H9 (cell line): ENCODE measurements around the gene SYNE3. TPM values are rescaled to one million over a fixed set of nuclear protein-coding genes. Genes with fewer than 3 reads are reported as not detected.

Source experiments
- DNase-seq: peaks from one replicate; pipeline ENCODE4 v3.0.0-alpha.2; 2017
- H2AFZ ChIP-seq: one replicate; pipeline ENCODE4 v1.6.1; 2013; ENCODE audit warnings: mild to moderate bottlenecking, low read length, control low read depth, moderate library complexity
- H2AK5ac ChIP-seq: 2 replicates; pipeline ENCODE4 v1.6.1; 2013; ENCODE audit warnings: low read length, control low read depth, mixed read lengths; ENCODE audit not compliant: insufficient read length
- H2BK120ac ChIP-seq: one replicate; pipeline ENCODE4 v1.6.1; 2013; ENCODE audit warnings: low read depth, mild to moderate bottlenecking, low read length, control low read depth, inconsistent platforms; ENCODE audit not compliant: poor library complexity, severe bottlenecking
- H2BK12ac ChIP-seq: 2 replicates; pipeline ENCODE4 v1.6.1; 2013; ENCODE audit warnings: low read length, control low read depth, mixed read lengths, low read depth; ENCODE audit not compliant: insufficient read length
- H2BK15ac ChIP-seq: 2 replicates; pipeline ENCODE4 v1.6.1; 2013; ENCODE audit warnings: low read depth, low read length, control low read depth
- H2BK20ac ChIP-seq: one replicate; pipeline ENCODE4 v1.6.1; 2013; ENCODE audit warnings: low read depth, mild to moderate bottlenecking, low read length, control low read depth, inconsistent platforms; ENCODE audit not compliant: poor library complexity, severe bottlenecking
- H2BK5ac ChIP-seq: 2 replicates; pipeline ENCODE4 v1.6.1; 2013; ENCODE audit warnings: low read length, control low read depth, mixed read lengths; ENCODE audit not compliant: insufficient read length
- H3K14ac ChIP-seq: 2 replicates; pipeline ENCODE4 v1.6.1; 2013; ENCODE audit warnings: low read length, control low read depth; ENCODE audit not compliant: insufficient read depth
- H3K18ac ChIP-seq: 2 replicates; pipeline ENCODE4 v1.6.1; 2013; ENCODE audit warnings: low read depth, mild to moderate bottlenecking, mixed read lengths, low read length, control low read depth; ENCODE audit not compliant: insufficient read length
- H3K23ac ChIP-seq: 2 replicates; pipeline ENCODE4 v1.6.1; 2013; ENCODE audit warnings: low read length, control low read depth, mixed read lengths, low read depth; ENCODE audit not compliant: insufficient read length
- H3K23me2 ChIP-seq: 2 replicates; pipeline ENCODE4 v1.6.1; 2013; ENCODE audit warnings: low read depth, mild to moderate bottlenecking, mixed read lengths, low read length, control low read depth; ENCODE audit not compliant: insufficient read length, poor library complexity, severe bottlenecking
- H3K27ac ChIP-seq: 2 replicates; pipeline ENCODE4 v1.5.1; 2013; ENCODE audit warnings: low read length, control low read depth, mixed read lengths, low read depth; ENCODE audit not compliant: insufficient read length
- H3K27me3 ChIP-seq: 2 replicates; pipeline ENCODE4 v1.6.1; 2013; ENCODE audit warnings: low read length, control low read depth, inconsistent platforms; ENCODE audit not compliant: insufficient read depth
- H3K4ac ChIP-seq: 2 replicates; pipeline ENCODE4 v1.6.1; 2013; ENCODE audit warnings: low read depth, mild to moderate bottlenecking, control low read depth, inconsistent platforms, low read length, moderate library complexity
- H3K4me1 ChIP-seq: 2 replicates; pipeline ENCODE4 v1.6.1; 2013; ENCODE audit warnings: low read length, control low read depth, inconsistent platforms; ENCODE audit not compliant: insufficient read depth
- H3K4me2 ChIP-seq: 2 replicates; pipeline ENCODE4 v1.6.1; 2013; ENCODE audit warnings: low read length, control low read depth, mixed read lengths; ENCODE audit not compliant: insufficient read length, insufficient read depth
- H3K56ac ChIP-seq: 2 replicates; pipeline ENCODE4 v1.6.1; 2013; ENCODE audit warnings: low read depth, mild to moderate bottlenecking, mixed read lengths, low read length, control low read depth; ENCODE audit not compliant: insufficient read length
- H3K79me1 ChIP-seq: 2 replicates; pipeline ENCODE4 v1.6.1; 2013; ENCODE audit warnings: low read depth, mild to moderate bottlenecking, moderate library complexity, low read length, control low read depth, inconsistent platforms; ENCODE audit not compliant: insufficient read depth, poor library complexity, severe bottlenecking
- H3K79me2 ChIP-seq: 2 replicates; pipeline ENCODE4 v1.6.1; 2013; ENCODE audit warnings: low read length, control low read depth, inconsistent platforms; ENCODE audit not compliant: insufficient read depth
- H3K9ac ChIP-seq: 2 replicates; pipeline ENCODE4 v1.6.1; 2013; ENCODE audit warnings: low read length, control low read depth, mixed read lengths; ENCODE audit not compliant: insufficient read length; ENCODE audit errors: extremely low read depth
- H3K9me3 ChIP-seq: one replicate; pipeline ENCODE4 v1.6.1; 2013; ENCODE audit warnings: low read depth, low read length, inconsistent platforms; ENCODE audit not compliant: control insufficient read depth
- H3T11ph ChIP-seq: one replicate; pipeline ENCODE4 v1.6.1; 2013; ENCODE audit warnings: mild to moderate bottlenecking, low read length, control low read depth, inconsistent platforms
- H4K20me1 ChIP-seq: one replicate; pipeline ENCODE4 v1.6.1; 2013; ENCODE audit not compliant: control insufficient read depth, insufficient read length, insufficient read depth
- H4K5ac ChIP-seq: 2 replicates; pipeline ENCODE4 v1.6.1; 2013; ENCODE audit warnings: low read depth, mild to moderate bottlenecking, mixed read lengths, low read length, control low read depth; ENCODE audit not compliant: insufficient read length
- H4K8ac ChIP-seq: replicated peaks from 2 replicates; pipeline ENCODE4 v1.6.1; 2013; ENCODE audit warnings: low read length, control low read depth, mixed read lengths, low read depth; ENCODE audit not compliant: insufficient read length
- H4K91ac ChIP-seq: 2 replicates; pipeline ENCODE4 v1.6.1; 2013; ENCODE audit warnings: low read depth, mild to moderate bottlenecking, moderate library complexity, mixed read lengths, low read length, control low read depth; ENCODE audit not compliant: insufficient read length
- H3K27ac Mint-ChIP-seq, 3 experiments: 2 replicates in 2 of 3; 3 replicates in 1 of 3; pipeline ENCODE4 v1.8.0; 2020 to 2021; ENCODE audit warnings: mixed read lengths in 3 of 3, mild to moderate bottlenecking in 1 of 3, moderate library complexity in 1 of 3
- H3K27me3 Mint-ChIP-seq: 2 replicates; pipeline ENCODE4 v1.8.0; 2021; ENCODE audit warnings: low read depth, mild to moderate bottlenecking, moderate library complexity, mixed read lengths
- H3K36me3 Mint-ChIP-seq, 3 experiments: 2 replicates in 2 of 3; 3 replicates in 1 of 3; pipeline ENCODE4 v1.8.0; 2020 to 2021; ENCODE audit warnings: low read depth in 3 of 3, mixed read lengths in 3 of 3; ENCODE audit not compliant: insufficient read depth in 1 of 3
- H3K4me1 Mint-ChIP-seq, 2 experiments: 2 replicates each; pipeline ENCODE4 v1.8.0; 2020; ENCODE audit warnings: mixed read lengths in 2 of 2
- H3K4me3 Mint-ChIP-seq, 2 experiments: 2 replicates in 1 of 2; 3 replicates in 1 of 2; pipeline ENCODE4 v1.8.0; 2020 to 2021; ENCODE audit warnings: mild to moderate bottlenecking in 2 of 2, mixed read lengths in 2 of 2, moderate library complexity in 1 of 2
- H3K9me3 Mint-ChIP-seq, 2 experiments: 2 replicates in 1 of 2; 3 replicates in 1 of 2; pipeline ENCODE4 v1.8.0; 2020; ENCODE audit warnings: mild to moderate bottlenecking in 2 of 2, mixed read lengths in 2 of 2, moderate library complexity in 1 of 2
- WGBS: extraction: QIAGEN DNeasy Blood & Tissue Kit; methylation state at CpG from one replicate; pipeline ENCODE4 v1.1.7; 2013; ENCODE audit warnings: missing lambda C conversion rate, low lambda C conversion rate, mixed read lengths; ENCODE audit not compliant: insufficient read length; ENCODE audit errors: extremely low coverage; 5-methylcytosine and 5-hydroxymethylcytosine counted together
- total RNA-seq: library from RNA; stranded (reverse); gene quantifications from 2 replicates; pipeline ENCODE4 v1.2.1, GENCODE V29; 2021
- TF ChIP-seq, protein P1 (sequence below): fragments of 200-600 bp; sonication (generic); conservative IDR thresholded peaks from 3 replicates; pipeline ENCODE4 v1.8.0; 2021; ENCODE audit warnings: antibody characterized with exemption, mild to moderate bottlenecking

SYNE3 gene
- total RNA-seq, 1 experiment from 2014 or later, result 0.11 TPM

DNA sequence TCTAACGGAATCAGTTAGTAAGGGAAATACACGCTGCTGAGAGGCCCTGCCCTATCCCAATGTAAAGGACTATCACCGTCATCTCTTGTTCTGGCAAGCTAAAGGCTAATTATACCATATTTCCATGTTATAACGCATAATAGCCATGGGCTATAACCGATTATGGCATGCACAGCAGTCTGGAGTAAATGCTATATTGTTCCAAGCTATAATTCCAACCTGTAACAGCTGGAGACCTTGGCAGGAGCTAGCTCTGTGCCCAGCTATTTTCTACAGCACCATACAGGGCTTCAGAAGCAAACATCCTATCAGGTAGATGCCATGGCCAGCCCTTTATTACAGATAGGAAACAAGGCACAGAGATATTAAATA, 26.3 kb downstream of the SYNE3 start:
- no peaks in the 10 kb centered on the region for H3K4me1 ChIP-seq
- H3K27me3 ChIP-seq, result no peaks in the 10 kb centered on the region
- H4K20me1 ChIP-seq, result no peaks in the 10 kb centered on the region
- no peaks in the 10 kb centered on the region for H3K9me3 ChIP-seq
- H3K9ac ChIP-seq, result no peak overlapping the region
- H2AFZ ChIP-seq, result no peak overlapping the region
- Mint-ChIP-seq H3K27ac (no peak overlapping the region), H3K4me3 (no peak overlapping the region), H3K36me3 (no peaks in the 10 kb centered on the region), H3K4me1 (peaks cover 11 to 12% of the 10 kb centered on the region in 2 experiments), H3K27me3 (no peaks in the 10 kb centered on the region), H3K9me3 (peaks cover 0 to 3% of the 10 kb centered on the region in 2 experiments; a peak in 1 of 5 replicates)
- no peak overlapping the region for H2BK15ac ChIP-seq
- DNase-seq, result no peak
- no peak overlapping the region for H4K8ac ChIP-seq
- no peak overlapping the region for H2BK12ac ChIP-seq
- no peaks in the 10 kb centered on the region for H3K79me1 ChIP-seq
- no peak overlapping the region for H3K18ac ChIP-seq
- no peak overlapping the region for H2BK20ac ChIP-seq
- no peak overlapping the region for H3K4ac ChIP-seq
- H4K91ac ChIP-seq, result no peak overlapping the region
- H3K79me2 ChIP-seq, result no peaks in the 10 kb centered on the region
- no peak overlapping the region for H3K23ac ChIP-seq
- no peak overlapping the region for H3K27ac ChIP-seq
- no peak overlapping the region for H2BK120ac ChIP-seq
- WGBS, result no CpG with 5 or more reads among the region's 5 CpGs
- H2BK5ac ChIP-seq, result no peak overlapping the region
- H3K14ac ChIP-seq, result no peak overlapping the region
- H3K56ac ChIP-seq, result no peak overlapping the region
- no peak overlapping the region for H2AK5ac ChIP-seq
- no peaks in the 10 kb centered on the region for H3K23me2 ChIP-seq
- TF ChIP-seq, protein P1, sequence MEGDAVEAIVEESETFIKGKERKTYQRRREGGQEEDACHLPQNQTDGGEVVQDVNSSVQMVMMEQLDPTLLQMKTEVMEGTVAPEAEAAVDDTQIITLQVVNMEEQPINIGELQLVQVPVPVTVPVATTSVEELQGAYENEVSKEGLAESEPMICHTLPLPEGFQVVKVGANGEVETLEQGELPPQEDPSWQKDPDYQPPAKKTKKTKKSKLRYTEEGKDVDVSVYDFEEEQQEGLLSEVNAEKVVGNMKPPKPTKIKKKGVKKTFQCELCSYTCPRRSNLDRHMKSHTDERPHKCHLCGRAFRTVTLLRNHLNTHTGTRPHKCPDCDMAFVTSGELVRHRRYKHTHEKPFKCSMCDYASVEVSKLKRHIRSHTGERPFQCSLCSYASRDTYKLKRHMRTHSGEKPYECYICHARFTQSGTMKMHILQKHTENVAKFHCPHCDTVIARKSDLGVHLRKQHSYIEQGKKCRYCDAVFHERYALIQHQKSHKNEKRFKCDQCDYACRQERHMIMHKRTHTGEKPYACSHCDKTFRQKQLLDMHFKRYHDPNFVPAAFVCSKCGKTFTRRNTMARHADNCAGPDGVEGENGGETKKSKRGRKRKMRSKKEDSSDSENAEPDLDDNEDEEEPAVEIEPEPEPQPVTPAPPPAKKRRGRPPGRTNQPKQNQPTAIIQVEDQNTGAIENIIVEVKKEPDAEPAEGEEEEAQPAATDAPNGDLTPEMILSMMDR, result no peak
- H3T11ph ChIP-seq, result no peak overlapping the region
- H4K5ac ChIP-seq, result no peak overlapping the region
- no peak overlapping the region for H3K4me2 ChIP-seq
